Measurements from ENCODE around the gene DHODH. TPM values are rescaled to one million over a fixed set of nuclear protein-coding genes. Genes with fewer than 3 reads are reported as not detected.
A peak's percentile ranks its signal among the peaks of the same experiment; 100 is the strongest.

Gene DHODH
- total RNA-seq, 1 donor from 2014 or later = 4.7 TPM

DNA sequence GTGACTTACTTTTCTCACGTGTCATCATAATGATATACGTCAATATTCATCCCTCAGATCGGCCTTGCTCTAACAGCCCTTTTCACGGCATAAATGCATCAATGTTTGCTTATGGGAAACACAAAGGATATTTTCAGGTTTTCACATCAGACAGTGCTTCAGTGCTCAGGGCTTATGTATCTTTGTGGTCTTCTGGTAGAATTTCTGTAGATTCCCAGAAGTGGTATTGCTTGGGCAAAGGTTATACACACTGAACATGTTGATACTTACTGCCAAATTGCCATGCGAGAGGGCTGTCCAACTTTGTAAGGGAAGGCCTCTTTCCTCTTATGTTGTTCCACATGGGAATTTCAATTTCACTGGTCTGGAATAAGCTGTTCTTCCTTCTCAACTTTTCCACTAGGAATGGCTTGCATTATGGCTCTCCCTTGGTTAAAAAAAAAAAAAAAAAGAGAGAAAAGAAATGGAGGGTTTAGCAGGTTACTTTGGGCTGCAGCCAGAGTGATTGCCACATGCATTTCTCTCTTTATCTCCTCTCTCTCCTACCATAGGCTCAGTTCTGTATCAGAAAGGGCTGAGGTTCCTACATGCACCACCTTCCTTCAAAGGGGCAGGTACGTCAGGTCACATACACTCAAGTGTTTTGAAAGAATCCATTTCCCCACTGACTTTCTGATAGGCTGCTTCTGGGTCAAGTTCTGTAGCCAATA lies 19.3 kb downstream of the DHODH start:
- Histone ChIP-seq H3K27ac (ENCODE audit: low read depth, low read length) (no peak overlapping the region), H3K9ac (ENCODE audit: low read depth in 1 of 3, low read length in 3 of 3) (no peak overlapping the region), H3K27me3 (ENCODE audit: control insufficient read depth in 3 of 3, insufficient read depth in 3 of 3, low read length in 3 of 3) (no peaks in the 10 kb centered on the region), H3K9me3 (ENCODE audit: control insufficient read depth in 3 of 3, low read length in 3 of 3) (no peaks in the 10 kb centered on the region), H3K4me1 (ENCODE audit: control insufficient read depth in 3 of 3, insufficient read depth in 3 of 3, low read length in 3 of 3) (no peaks in the 10 kb centered on the region), H3K4me3 (ENCODE audit: low read length in 3 of 3) (no peak overlapping the region), H3K36me3 (ENCODE audit: control insufficient read depth in 3 of 3, insufficient read depth in 3 of 3, low read length in 3 of 3) (peaks cover 32 to 45% (median 33%) of the 10 kb centered on the region in 3 donors)

DNA sequence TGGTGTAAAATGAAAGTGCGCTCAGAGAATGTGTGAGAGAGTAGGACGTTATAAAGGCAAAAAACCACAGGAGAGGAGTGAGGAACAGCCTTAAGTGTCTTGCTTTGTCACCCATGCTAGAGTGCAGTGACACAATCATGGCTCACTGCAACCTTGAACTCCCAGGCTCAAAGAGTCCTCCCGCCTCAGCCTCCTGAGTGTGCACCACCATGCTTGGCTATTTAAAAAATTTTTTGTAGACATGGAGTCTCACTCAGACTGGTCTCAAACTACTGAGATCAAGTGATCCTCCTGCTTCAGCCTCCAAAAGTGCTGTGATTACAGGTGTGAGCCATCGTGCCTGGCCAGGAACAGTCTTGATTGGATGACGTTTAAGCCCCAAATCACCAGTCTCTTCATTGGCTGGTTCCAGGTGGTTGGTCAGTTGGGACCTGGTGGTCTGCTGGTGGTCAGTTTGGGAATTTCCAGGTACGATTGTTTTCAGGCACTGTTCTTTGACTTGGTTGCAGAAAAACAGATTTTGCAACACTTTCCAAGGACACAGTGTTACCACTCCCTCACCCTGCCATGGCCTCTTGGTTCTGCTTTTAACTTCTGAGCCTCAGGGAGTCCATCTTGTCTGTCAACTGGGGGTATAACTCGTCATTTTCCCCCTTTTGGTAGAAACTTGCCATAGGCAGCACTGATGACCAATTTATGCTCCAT lies 21.2 kb downstream of the DHODH start:
- H3K27ac ChIP-seq (ENCODE audit: low read depth, low read length) = no peak overlapping the region
- no peak overlapping the region for H3K4me3 ChIP-seq (ENCODE audit: low read length in 3 of 3)
- H3K4me1 ChIP-seq (ENCODE audit: control insufficient read depth in 3 of 3, insufficient read depth in 3 of 3, low read length in 3 of 3) = no peaks in the 10 kb centered on the region
- H3K27me3 ChIP-seq (ENCODE audit: control insufficient read depth in 3 of 3, insufficient read depth in 3 of 3, low read length in 3 of 3) = no peaks in the 10 kb centered on the region
- H3K36me3 ChIP-seq (ENCODE audit: control insufficient read depth in 3 of 3, insufficient read depth in 3 of 3, low read length in 3 of 3) = peaks cover 18 to 28% (median 21%) of the 10 kb centered on the region in 3 donors
- H3K9me3 ChIP-seq (ENCODE audit: control insufficient read depth in 3 of 3, low read length in 3 of 3) = no peaks in the 10 kb centered on the region
- H3K9ac ChIP-seq (ENCODE audit: low read depth in 1 of 3, low read length in 3 of 3) = no peak overlapping the region

- Histone ChIP-seq H3K9ac (ENCODE audit: low read depth in 1 of 3, low read length in 3 of 3) (no peak overlapping the region), H3K27ac (ENCODE audit: low read depth, low read length) (no peak overlapping the region), H3K4me3 (ENCODE audit: low read length in 3 of 3) (no peak overlapping the region), H3K4me1 (ENCODE audit: control insufficient read depth in 3 of 3, insufficient read depth in 3 of 3, low read length in 3 of 3) (no peaks in the 10 kb centered on the region), H3K9me3 (ENCODE audit: control insufficient read depth in 3 of 3, low read length in 3 of 3) (no peaks in the 10 kb centered on the region), H3K27me3 (ENCODE audit: control insufficient read depth in 3 of 3, insufficient read depth in 3 of 3, low read length in 3 of 3) (no peaks in the 10 kb centered on the region), H3K36me3 (ENCODE audit: control insufficient read depth in 3 of 3, insufficient read depth in 3 of 3, low read length in 3 of 3) (peaks cover under 1 to 3% (median under 1%) of the 10 kb centered on the region in 3 donors)
Observed at GRCh38 chr16:72033437-72033836, 24.9 kb downstream of the DHODH start.

- Histone ChIP-seq H3K4me1 (ENCODE audit: control insufficient read depth in 3 of 3, insufficient read depth in 3 of 3, low read length in 3 of 3) (no peaks in the 10 kb centered on the region), H3K27me3 (ENCODE audit: control insufficient read depth in 3 of 3, insufficient read depth in 3 of 3, low read length in 3 of 3) (no peaks in the 10 kb centered on the region), H3K27ac (ENCODE audit: low read depth, low read length) (no peak overlapping the region), H3K9me3 (ENCODE audit: control insufficient read depth in 3 of 3, low read length in 3 of 3) (no peaks in the 10 kb centered on the region), H3K9ac (ENCODE audit: low read depth in 1 of 3, low read length in 3 of 3) (no peak overlapping the region), H3K4me3 (ENCODE audit: low read length in 3 of 3) (no peak overlapping the region), H3K36me3 (ENCODE audit: control insufficient read depth in 3 of 3, insufficient read depth in 3 of 3, low read length in 3 of 3) (no peaks in the 10 kb centered on the region)
Observed at GRCh38 chr16:72036098-72036497, 27.6 kb downstream of the DHODH start.

GRCh38 chr16:72042157-72042660 lies 33.7 kb downstream of the DHODH start:
- Histone ChIP-seq H3K27me3 (ENCODE audit: control insufficient read depth in 3 of 3, insufficient read depth in 3 of 3, low read length in 3 of 3) (no peaks in the 10 kb centered on the region), H3K27ac (ENCODE audit: low read depth, low read length) (peak overlapping the region; percentile 17), H3K4me1 (ENCODE audit: control insufficient read depth in 3 of 3, insufficient read depth in 3 of 3, low read length in 3 of 3) (peaks cover 16 to 19% (median 19%) of the 10 kb centered on the region in 3 donors), H3K9ac (ENCODE audit: low read depth in 1 of 3, low read length in 3 of 3) (no peak overlapping the region), H3K9me3 (ENCODE audit: control insufficient read depth in 3 of 3, low read length in 3 of 3) (no peaks in the 10 kb centered on the region), H3K4me3 (ENCODE audit: low read length in 3 of 3) (no peak overlapping the region), H3K36me3 (ENCODE audit: control insufficient read depth in 3 of 3, insufficient read depth in 3 of 3, low read length in 3 of 3) (peaks cover 0 to 9% (median 0%) of the 10 kb centered on the region in 3 donors)

GRCh38 chr16:72043058-72043457 lies 34.5 kb downstream of the DHODH start:
- Histone ChIP-seq H3K4me1 (ENCODE audit: control insufficient read depth in 3 of 3, insufficient read depth in 3 of 3, low read length in 3 of 3) (peaks cover 16 to 19% (median 19%) of the 10 kb centered on the region in 3 donors), H3K36me3 (ENCODE audit: control insufficient read depth in 3 of 3, insufficient read depth in 3 of 3, low read length in 3 of 3) (peaks cover 0 to 9% (median 0%) of the 10 kb centered on the region in 3 donors), H3K4me3 (ENCODE audit: low read length in 3 of 3) (no peak overlapping the region), H3K27ac (ENCODE audit: low read depth, low read length) (no peak overlapping the region), H3K27me3 (ENCODE audit: control insufficient read depth in 3 of 3, insufficient read depth in 3 of 3, low read length in 3 of 3) (no peaks in the 10 kb centered on the region), H3K9ac (ENCODE audit: low read depth in 1 of 3, low read length in 3 of 3) (no peak overlapping the region), H3K9me3 (ENCODE audit: control insufficient read depth in 3 of 3, low read length in 3 of 3) (no peaks in the 10 kb centered on the region)

GRCh38 chr16:72043539-72043938 lies 35.0 kb downstream of the DHODH start:
- H3K27ac ChIP-seq (ENCODE audit: low read depth, low read length) = no peak overlapping the region
- peaks cover 16 to 19% (median 19%) of the 10 kb centered on the region in 3 donors for H3K4me1 ChIP-seq (ENCODE audit: control insufficient read depth in 3 of 3, insufficient read depth in 3 of 3, low read length in 3 of 3)
- H3K9ac ChIP-seq (ENCODE audit: low read depth in 1 of 3, low read length in 3 of 3) = no peak overlapping the region
- H3K9me3 ChIP-seq (ENCODE audit: control insufficient read depth in 3 of 3, low read length in 3 of 3) = no peaks in the 10 kb centered on the region
- H3K27me3 ChIP-seq (ENCODE audit: control insufficient read depth in 3 of 3, insufficient read depth in 3 of 3, low read length in 3 of 3) = no peaks in the 10 kb centered on the region
- H3K4me3 ChIP-seq (ENCODE audit: low read length in 3 of 3) = no peak overlapping the region
- peaks cover 0 to 9% (median 0%) of the 10 kb centered on the region in 3 donors for H3K36me3 ChIP-seq (ENCODE audit: control insufficient read depth in 3 of 3, insufficient read depth in 3 of 3, low read length in 3 of 3)

DNA sequence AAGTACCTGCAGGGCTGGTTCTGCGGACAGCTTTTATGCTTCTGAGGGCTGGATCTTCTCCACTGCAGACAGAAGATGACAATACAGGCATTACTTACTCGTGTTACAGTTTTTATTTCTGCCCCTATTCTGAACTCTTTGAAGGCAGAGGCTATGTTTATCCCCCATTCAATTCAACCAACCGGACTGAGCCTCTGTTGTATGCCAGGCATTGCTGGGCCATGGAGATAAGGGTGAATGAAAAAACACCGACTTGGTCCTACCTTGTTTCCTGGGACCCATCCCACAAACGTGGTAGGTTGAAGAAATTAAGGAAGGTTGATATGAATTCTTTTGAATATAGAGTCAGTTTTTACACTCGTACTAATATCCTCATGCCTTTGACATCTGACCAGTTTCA lies 35.8 kb downstream of the DHODH start:
- Histone ChIP-seq H3K36me3 (ENCODE audit: control insufficient read depth in 3 of 3, insufficient read depth in 3 of 3, low read length in 3 of 3) (peaks cover 0 to 9% (median 0%) of the 10 kb centered on the region in 3 donors), H3K9me3 (ENCODE audit: control insufficient read depth in 3 of 3, low read length in 3 of 3) (no peaks in the 10 kb centered on the region), H3K27me3 (ENCODE audit: control insufficient read depth in 3 of 3, insufficient read depth in 3 of 3, low read length in 3 of 3) (no peaks in the 10 kb centered on the region), H3K27ac (ENCODE audit: low read depth, low read length) (no peak overlapping the region), H3K4me3 (ENCODE audit: low read length in 3 of 3) (no peak overlapping the region), H3K9ac (ENCODE audit: low read depth in 1 of 3, low read length in 3 of 3) (no peak overlapping the region), H3K4me1 (ENCODE audit: control insufficient read depth in 3 of 3, insufficient read depth in 3 of 3, low read length in 3 of 3) (peaks cover 16 to 19% (median 19%) of the 10 kb centered on the region in 3 donors)

GRCh38 chr16:72044825-72045359 lies 36.3 kb downstream of the DHODH start:
- H3K36me3 ChIP-seq (ENCODE audit: control insufficient read depth in 3 of 3, insufficient read depth in 3 of 3, low read length in 3 of 3) = peaks cover 0 to 9% (median 0%) of the 10 kb centered on the region in 3 donors
- H3K9me3 ChIP-seq (ENCODE audit: control insufficient read depth in 3 of 3, low read length in 3 of 3) = no peaks in the 10 kb centered on the region
- peaks cover 16 to 19% (median 19%) of the 10 kb centered on the region in 3 donors for H3K4me1 ChIP-seq (ENCODE audit: control insufficient read depth in 3 of 3, insufficient read depth in 3 of 3, low read length in 3 of 3)
- no peaks in the 10 kb centered on the region for H3K27me3 ChIP-seq (ENCODE audit: control insufficient read depth in 3 of 3, insufficient read depth in 3 of 3, low read length in 3 of 3)
- no peak overlapping the region for H3K9ac ChIP-seq (ENCODE audit: low read depth in 1 of 3, low read length in 3 of 3)
- H3K27ac ChIP-seq (ENCODE audit: low read depth, low read length) = no peak overlapping the region
- no peak overlapping the region for H3K4me3 ChIP-seq (ENCODE audit: low read length in 3 of 3)

- Histone ChIP-seq H3K27me3 (ENCODE audit: control insufficient read depth in 3 of 3, insufficient read depth in 3 of 3, low read length in 3 of 3) (no peaks in the 10 kb centered on the region), H3K4me3 (ENCODE audit: low read length in 3 of 3) (no peak overlapping the region), H3K9ac (ENCODE audit: low read depth in 1 of 3, low read length in 3 of 3) (no peak overlapping the region), H3K27ac (ENCODE audit: low read depth, low read length) (no peak overlapping the region), H3K36me3 (ENCODE audit: control insufficient read depth in 3 of 3, insufficient read depth in 3 of 3, low read length in 3 of 3) (no peaks in the 10 kb centered on the region), H3K9me3 (ENCODE audit: control insufficient read depth in 3 of 3, low read length in 3 of 3) (no peaks in the 10 kb centered on the region), H3K4me1 (ENCODE audit: control insufficient read depth in 3 of 3, insufficient read depth in 3 of 3, low read length in 3 of 3) (peaks cover 10 to 13% (median 12%) of the 10 kb centered on the region in 3 donors)
Observed at GRCh38 chr16:72049110-72049509, 40.6 kb downstream of the DHODH start.

Measured in skeletal muscle tissue (tissue), 4 donors.